Activated B cell treated with CpG ODN at 0.5 μM for 24 hours (primary cell): ENCODE data around the gene HERC3. TPM values are rescaled to one million over a fixed set of nuclear protein-coding genes. Genes with fewer than 3 reads are reported as not detected.

ENCODE experiments used
- ATAC-seq: fragments of 200-7000 bp; cut with Tn5 transposase; one replicate; pipeline ENCODE4 v1.10.0; 2021; ENCODE audit warnings: low read depth, mild to moderate bottlenecking, moderate library complexity
- CTCF ChIA-PET: fragments of 350-600 bp; sonication (Branson Sonifier 250); formaldehyde crosslinking; loops from one replicate; lab custom pipeline; 2021; ENCODE audit warnings: antibody characterized with exemption; lab: Charles Lee
- POLR2A ChIA-PET: fragments of 350-600 bp; sonication (Branson Sonifier 250); formaldehyde crosslinking; loops from one replicate; lab custom pipeline; 2021; ENCODE audit warnings: antibody characterized with exemption; lab: Charles Lee
- DNase-seq: peaks from one replicate; pipeline ENCODE4 v3.0.0; 2022
- H3K27ac Mint-ChIP-seq: one replicate; pipeline ENCODE4 v1.8.0; 2020; ENCODE audit warnings: mixed read lengths
- H3K27me3 Mint-ChIP-seq: one replicate; pipeline ENCODE4 v1.8.0; 2021; ENCODE audit warnings: mixed read lengths
- H3K36me3 Mint-ChIP-seq: one replicate; pipeline ENCODE4 v1.8.0; 2021; ENCODE audit warnings: low read depth, mixed read lengths
- H3K4me1 Mint-ChIP-seq: one replicate; pipeline ENCODE4 v1.8.0; 2021; ENCODE audit warnings: mixed read lengths
- H3K4me3 Mint-ChIP-seq: one replicate; pipeline ENCODE4 v1.8.0; 2020; ENCODE audit warnings: mild to moderate bottlenecking, mixed read lengths
- H3K9me3 Mint-ChIP-seq: one replicate; pipeline ENCODE4 v1.8.0; 2020; ENCODE audit warnings: mixed read lengths
- intact Hi-C: fragments of 100-400 bp; cut with micrococcal nuclease; formaldehyde crosslinking; loops from one replicate; pipeline ENCODE4 v1.15.1; 2024
- total RNA-seq: library from RNA; stranded (reverse); gene quantifications from 2 replicates; pipeline ENCODE4 v1.2.3, GENCODE V29; 2022
- TF ChIP-seq, protein P1 (sequence below): fragments of 200-600 bp; IDR thresholded peaks from one replicate; pipeline ENCODE4 v1.8.0; 2022; ENCODE audit warnings: antibody characterized with exemption, mild to moderate bottlenecking

Gene HERC3
- total RNA-seq, 1 donor from 2014 or later, result 27.5 TPM

DNA sequence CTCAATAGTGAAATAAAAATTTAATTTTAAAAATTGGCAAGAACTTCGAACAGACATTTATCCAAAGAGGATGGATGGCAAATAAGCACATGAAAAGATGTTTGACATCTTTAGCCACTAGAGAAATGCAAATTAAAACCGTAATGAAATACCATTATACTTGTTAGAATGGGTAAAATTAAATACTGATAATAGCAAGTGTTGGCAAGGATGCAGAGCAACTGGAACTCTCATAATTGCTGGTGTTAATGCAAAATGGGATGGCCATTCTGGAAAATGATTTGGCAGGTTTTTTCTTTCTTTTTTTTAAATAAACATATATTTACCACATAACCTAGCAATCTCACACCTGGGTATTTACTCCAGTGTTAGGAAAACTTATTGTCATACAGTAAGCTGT lies 51.7 kb downstream of the HERC3 start:
- Mint-ChIP-seq H3K36me3 (peaks cover 10% of the 10 kb centered on the region), H3K4me1 (peaks cover 29% of the 10 kb centered on the region), H3K27ac (no peak overlapping the region), H3K4me3 (no peak overlapping the region), H3K27me3 (no peaks in the 10 kb centered on the region), H3K9me3 (peaks cover 14% of the 10 kb centered on the region)
- ChIA-PET CTCF (no interaction called here), POLR2A (interaction anchor here (0.6 kb wide), 1 partner anchor 206 kb away, joined by 9 read pairs; no protein-coding TSS in a partner anchor)
- ATAC-seq, result no peak
- intact Hi-C loops, result no loop called here
- no peak for DNase-seq
- TF ChIP-seq, protein P1, sequence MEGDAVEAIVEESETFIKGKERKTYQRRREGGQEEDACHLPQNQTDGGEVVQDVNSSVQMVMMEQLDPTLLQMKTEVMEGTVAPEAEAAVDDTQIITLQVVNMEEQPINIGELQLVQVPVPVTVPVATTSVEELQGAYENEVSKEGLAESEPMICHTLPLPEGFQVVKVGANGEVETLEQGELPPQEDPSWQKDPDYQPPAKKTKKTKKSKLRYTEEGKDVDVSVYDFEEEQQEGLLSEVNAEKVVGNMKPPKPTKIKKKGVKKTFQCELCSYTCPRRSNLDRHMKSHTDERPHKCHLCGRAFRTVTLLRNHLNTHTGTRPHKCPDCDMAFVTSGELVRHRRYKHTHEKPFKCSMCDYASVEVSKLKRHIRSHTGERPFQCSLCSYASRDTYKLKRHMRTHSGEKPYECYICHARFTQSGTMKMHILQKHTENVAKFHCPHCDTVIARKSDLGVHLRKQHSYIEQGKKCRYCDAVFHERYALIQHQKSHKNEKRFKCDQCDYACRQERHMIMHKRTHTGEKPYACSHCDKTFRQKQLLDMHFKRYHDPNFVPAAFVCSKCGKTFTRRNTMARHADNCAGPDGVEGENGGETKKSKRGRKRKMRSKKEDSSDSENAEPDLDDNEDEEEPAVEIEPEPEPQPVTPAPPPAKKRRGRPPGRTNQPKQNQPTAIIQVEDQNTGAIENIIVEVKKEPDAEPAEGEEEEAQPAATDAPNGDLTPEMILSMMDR, result no peak

DNA sequence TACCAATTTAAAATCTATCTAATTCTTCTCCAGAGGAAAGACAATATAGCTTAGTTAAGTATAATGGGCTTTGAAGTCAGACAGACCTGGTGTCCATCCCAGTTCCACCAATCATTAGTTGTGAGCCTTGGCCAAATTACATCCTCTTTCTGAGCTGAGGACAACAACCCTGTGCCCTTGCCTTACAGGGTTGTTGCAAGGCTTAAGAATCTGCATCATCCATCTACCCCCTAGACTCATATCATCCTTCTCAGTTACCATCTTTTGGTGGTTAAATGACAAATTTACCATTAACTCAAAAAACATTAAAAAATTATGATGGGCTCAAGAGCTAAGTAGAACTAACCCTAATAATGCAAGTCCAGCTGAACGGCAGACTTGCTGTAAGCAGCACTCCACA lies 53.7 kb downstream of the HERC3 start:
- intact Hi-C loops, result no loop called here
- ATAC-seq (no peak), DNase-seq (no peak)
- no peak overlapping the region for H3K4me3 Mint-ChIP-seq
- H3K27me3 Mint-ChIP-seq, result no peaks in the 10 kb centered on the region
- peaks cover 14% of the 10 kb centered on the region for H3K4me1 Mint-ChIP-seq
- H3K36me3 Mint-ChIP-seq, result peaks cover 20% of the 10 kb centered on the region
- ChIA-PET CTCF (interaction anchor here (0.6 to 1.3 kb wide), 2 partner anchors 106 to 612 kb away, joined by 3 read pairs; no protein-coding TSS in a partner anchor), POLR2A (no interaction called here)
- no peak overlapping the region for H3K27ac Mint-ChIP-seq
- TF ChIP-seq, protein P1, result no peak
- peaks cover 6% of the 10 kb centered on the region for H3K9me3 Mint-ChIP-seq

DNA sequence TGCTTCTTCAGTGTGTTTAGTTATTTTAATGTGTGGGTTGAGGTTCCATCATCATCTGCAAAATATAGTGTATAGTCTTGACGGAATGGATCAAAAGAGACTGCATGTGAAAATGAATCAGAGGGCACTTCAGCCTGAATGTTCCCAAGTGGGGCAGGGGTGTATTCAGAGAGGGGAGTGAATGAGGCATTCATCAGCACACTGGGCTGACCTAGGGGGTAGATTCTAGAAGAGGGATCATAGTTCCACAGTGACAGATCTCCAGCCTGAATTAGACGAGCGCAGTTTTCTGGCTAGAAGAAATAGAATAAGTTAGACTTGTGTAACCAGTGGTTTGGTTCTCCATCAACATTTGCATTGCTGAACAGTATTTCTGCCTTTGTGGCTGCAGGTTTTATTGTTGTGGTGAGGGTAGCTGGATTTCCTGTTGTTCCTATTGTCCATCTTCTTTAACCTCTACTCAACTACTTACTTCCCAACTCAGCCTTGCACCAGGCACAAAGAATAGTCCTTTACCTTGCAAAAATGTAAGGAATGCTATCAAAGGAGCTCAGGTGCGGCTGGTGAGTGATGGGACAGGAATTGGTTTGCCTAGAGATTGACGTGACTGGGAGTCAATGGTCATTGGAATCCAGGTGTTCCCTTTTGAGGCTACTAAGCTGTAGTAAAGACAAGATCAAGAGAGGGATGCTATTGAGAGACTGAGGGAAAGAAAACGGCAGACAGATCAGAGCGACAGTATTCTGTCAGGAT lies 54.4 kb downstream of the HERC3 start:
- ChIA-PET CTCF (interaction anchor here (0.6 to 1.3 kb wide), 2 partner anchors 107 to 613 kb away, joined by 3 read pairs; no protein-coding TSS in a partner anchor), POLR2A (no interaction called here)
- TF ChIP-seq, protein P1, result no peak
- Mint-ChIP-seq H3K4me3 (no peak overlapping the region), H3K36me3 (peaks cover 25% of the 10 kb centered on the region), H3K4me1 (peaks cover 8% of the 10 kb centered on the region), H3K27me3 (no peaks in the 10 kb centered on the region), H3K27ac (no peak overlapping the region), H3K9me3 (peaks cover 2% of the 10 kb centered on the region)
- ATAC-seq (no peak), DNase-seq (no peak)
- intact Hi-C loops, result no loop called here

DNA sequence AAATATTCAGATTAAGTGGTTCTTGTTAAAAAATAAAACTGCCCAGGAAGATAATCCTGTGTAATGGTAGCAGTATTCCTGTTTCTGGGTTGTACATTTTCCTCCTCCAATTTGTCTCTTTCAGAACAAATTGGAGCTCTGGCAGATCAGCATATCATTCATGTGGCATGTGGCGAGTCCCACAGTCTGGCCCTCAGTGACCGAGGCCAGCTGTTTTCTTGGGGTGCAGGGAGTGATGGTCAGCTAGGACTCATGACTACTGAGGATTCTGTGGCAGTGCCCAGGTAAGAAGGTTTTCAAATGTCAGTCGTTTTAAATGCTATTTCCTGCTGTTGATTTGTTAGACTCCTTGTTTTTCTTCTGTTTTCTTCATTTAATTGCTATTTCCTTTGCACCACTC lies 57.4 kb downstream of the HERC3 start:
- H3K4me3 Mint-ChIP-seq, result no peak overlapping the region
- H3K36me3 Mint-ChIP-seq, result peaks cover 37% of the 10 kb centered on the region
- no peaks in the 10 kb centered on the region for H3K9me3 Mint-ChIP-seq
- no peaks in the 10 kb centered on the region for H3K27me3 Mint-ChIP-seq
- no peaks in the 10 kb centered on the region for H3K4me1 Mint-ChIP-seq
- no peak for DNase-seq
- no peak for ATAC-seq
- H3K27ac Mint-ChIP-seq, result no peak overlapping the region
- TF ChIP-seq, protein P1, result no peak
- intact Hi-C loops, result no loop called here
- ChIA-PET POLR2A (no interaction called here), CTCF (no interaction called here)

DNA sequence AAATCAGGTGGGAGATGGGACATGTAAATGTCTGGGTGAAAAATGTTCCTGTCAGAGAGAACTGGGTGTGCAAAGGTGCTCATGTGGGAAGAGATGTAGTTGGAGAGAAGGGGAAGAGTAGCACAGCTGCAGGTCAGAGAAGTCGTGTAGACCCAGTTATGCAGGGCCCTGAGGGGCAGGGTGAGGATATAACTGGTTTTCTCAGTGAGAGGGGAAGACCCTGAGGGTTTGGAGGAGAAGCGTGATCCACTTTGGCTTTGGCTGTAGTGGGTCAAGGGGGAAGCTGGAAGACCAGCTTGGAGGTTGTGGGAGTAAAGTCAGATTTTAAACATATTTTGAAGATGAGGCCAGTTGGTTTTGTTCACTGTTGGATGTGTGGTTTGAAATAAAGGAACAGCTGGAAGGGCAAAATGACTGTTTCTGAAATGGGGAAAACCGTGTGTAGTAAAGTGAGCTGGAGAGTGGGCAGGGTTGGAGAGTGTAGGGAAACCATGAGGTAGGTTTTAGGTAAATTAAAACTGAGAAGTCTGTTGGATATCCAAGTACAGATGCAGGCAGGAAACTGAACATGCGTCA lies 61.2 kb downstream of the HERC3 start:
- intact Hi-C loops, result no loop called here
- Mint-ChIP-seq H3K27me3 (no peaks in the 10 kb centered on the region), H3K4me1 (no peaks in the 10 kb centered on the region), H3K4me3 (no peak overlapping the region), H3K27ac (no peak overlapping the region), H3K9me3 (no peaks in the 10 kb centered on the region), H3K36me3 (peaks cover 67% of the 10 kb centered on the region)
- ATAC-seq (no peak), DNase-seq (no peak)
- TF ChIP-seq, protein P1, result no peak
- CTCF ChIA-PET, result no interaction called here
- POLR2A ChIA-PET, result no interaction called here
